ENCODE measurements around the gene MFRP. TPM values are rescaled to one million over a fixed set of nuclear protein-coding genes. Genes with fewer than 3 reads are reported as not detected.

MFRP gene
- total RNA-seq, 1 donor from 2014 or later: not detected

- no peak overlapping the region for H3K4me3 ChIP-seq (ENCODE audit: low read depth, low read length)
- TF ChIP-seq CTCF (conservative IDR thresholded peaks at IDR 0.05; ENCODE audit: low read depth, low read length): no peak
- no peak for DNase-seq (ENCODE audit: low read depth)
These were observed 26.0 kb upstream of the MFRP start for GRCh38 chr11:119372260-119373058.

- DNase-seq (ENCODE audit: low read depth): no peak
- no peak overlapping the region for H3K4me3 ChIP-seq (ENCODE audit: low read depth, low read length)
- peak; percentile 52 for TF ChIP-seq CTCF (conservative IDR thresholded peaks at IDR 0.05; ENCODE audit: low read depth, low read length)
These were observed 25.3 kb upstream of the MFRP start for GRCh38 chr11:119371778-119372182.

- TF ChIP-seq CTCF (conservative IDR thresholded peaks at IDR 0.05; ENCODE audit: low read depth, low read length): no peak
- no peak for DNase-seq (ENCODE audit: low read depth)
- H3K4me3 ChIP-seq (ENCODE audit: low read depth, low read length): no peak overlapping the region
These were observed 24.6 kb upstream of the MFRP start for GRCh38 chr11:119371067-119371601.

DNA sequence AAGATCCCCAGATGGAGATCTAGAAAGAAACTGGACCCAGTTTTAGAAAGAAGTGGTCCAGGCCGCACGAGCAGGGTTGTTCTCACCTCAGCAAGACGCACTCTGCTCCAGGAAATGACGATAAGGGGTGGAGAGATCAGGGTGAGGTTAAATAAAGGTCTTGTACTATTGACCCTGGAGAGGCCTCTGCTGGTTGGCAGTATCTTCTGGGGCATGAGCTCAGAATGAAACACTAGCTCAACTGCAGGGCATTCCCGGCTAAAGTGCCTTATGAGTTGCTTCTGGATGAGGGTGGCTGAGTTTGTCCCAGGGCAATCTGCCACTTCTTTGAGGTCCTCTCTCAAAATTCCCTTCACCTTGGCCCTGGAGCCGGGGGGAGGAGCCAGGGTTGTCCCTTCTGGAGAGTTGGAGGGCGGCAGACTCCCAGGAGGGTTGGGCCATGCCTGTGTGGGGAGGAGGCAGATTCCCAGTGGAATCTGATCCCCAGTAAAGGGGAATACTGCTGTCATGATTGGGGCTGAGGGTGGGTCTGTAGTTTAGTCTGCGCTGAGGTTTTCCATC is 24.1 kb upstream of the MFRP start:
- H3K4me3 ChIP-seq (ENCODE audit: low read depth, low read length): no peak overlapping the region
- no peak for DNase-seq (ENCODE audit: low read depth)
- no peak for TF ChIP-seq CTCF (conservative IDR thresholded peaks at IDR 0.05; ENCODE audit: low read depth, low read length)

DNA sequence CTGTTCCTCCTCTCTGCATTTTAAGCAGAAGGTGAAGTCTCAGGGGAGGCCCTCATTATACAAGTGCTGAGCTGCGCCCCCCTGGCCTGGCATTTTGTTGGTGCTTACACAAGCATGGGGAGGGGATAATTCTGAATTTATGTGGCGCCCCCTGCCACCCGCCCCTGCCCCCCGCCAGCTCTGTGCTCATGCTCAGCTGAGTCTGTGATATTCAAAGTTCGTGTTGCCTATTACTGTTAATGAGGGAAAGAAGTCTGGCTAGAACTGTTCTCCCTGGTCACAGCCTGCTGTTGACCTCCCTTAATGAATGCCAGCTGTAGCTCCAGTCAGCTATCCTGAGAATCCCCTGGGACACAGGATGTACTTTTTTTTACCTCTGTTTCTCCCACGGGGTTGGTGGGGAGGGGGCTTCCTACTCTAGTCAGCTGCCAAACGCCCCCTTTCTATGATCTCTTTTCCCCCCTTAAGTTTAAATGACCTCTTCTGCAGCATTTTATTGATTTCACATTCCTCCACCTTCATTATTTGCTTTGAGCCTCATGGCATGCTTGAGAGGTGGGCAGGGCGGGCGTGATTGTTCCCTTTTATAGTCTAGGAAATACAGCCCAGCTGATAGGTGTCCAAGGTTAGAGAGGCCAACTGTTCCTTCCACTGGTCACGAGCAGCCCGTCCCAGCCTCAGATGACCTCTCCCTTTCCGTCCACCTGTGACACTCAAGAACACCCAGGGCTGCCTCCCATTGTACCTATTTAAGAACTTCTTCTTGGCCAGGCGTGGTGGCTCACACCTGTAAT is 22.8 kb upstream of the MFRP start:
- no peak for DNase-seq (ENCODE audit: low read depth)
- no peak overlapping the region for H3K4me3 ChIP-seq (ENCODE audit: low read depth, low read length)
- TF ChIP-seq CTCF (conservative IDR thresholded peaks at IDR 0.05; ENCODE audit: low read depth, low read length): no peak

- no peak for TF ChIP-seq CTCF (conservative IDR thresholded peaks at IDR 0.05; ENCODE audit: low read depth, low read length)
- peak overlapping the region; percentile 13 for H3K4me3 ChIP-seq (ENCODE audit: low read depth, low read length)
- DNase-seq (ENCODE audit: low read depth): no peak
These were observed 21.9 kb upstream of the MFRP start for GRCh38 chr11:119368121-119369034.
